BLaER1 (cell line): ENCODE data around the gene PTPRM.

Source experiments
- H3K27ac ChIP-seq: shearing (Covaris generic); formaldehyde crosslinking; 2 replicates; pipeline ENCODE4 v1.8.1; 2022
- H3K27me3 ChIP-seq: shearing (Covaris generic); formaldehyde crosslinking; 2 replicates; pipeline ENCODE4 v1.8.1; 2022
- H3K36me3 ChIP-seq: shearing (Covaris generic); formaldehyde crosslinking; 2 replicates; pipeline ENCODE4 v1.8.1; 2022
- H3K4me1 ChIP-seq: shearing (Covaris generic); formaldehyde crosslinking; 2 replicates; pipeline ENCODE4 v1.8.1; 2022
- H3K4me2 ChIP-seq: shearing (Covaris generic); formaldehyde crosslinking; 2 replicates; pipeline ENCODE4 v1.8.1; 2022
- H3K4me3 ChIP-seq: shearing (Covaris generic); formaldehyde crosslinking; 2 replicates; pipeline ENCODE4 v1.8.1; 2022
- H3K9ac ChIP-seq: shearing (Covaris generic); formaldehyde crosslinking; 2 replicates; pipeline ENCODE4 v1.8.1; 2022
- H3K9me3 ChIP-seq: shearing (Covaris generic); formaldehyde crosslinking; 2 replicates; pipeline ENCODE4 v1.8.1; 2022
- H4K20me1 ChIP-seq: shearing (Covaris generic); formaldehyde crosslinking; 2 replicates; pipeline ENCODE4 v1.8.1; 2022
- Cebpa-rat ChIP-seq: shearing (Covaris generic); IDR thresholded peaks from 2 replicates; pipeline ENCODE4 v1.8.1; 2022

Gene PTPRM

DNA sequence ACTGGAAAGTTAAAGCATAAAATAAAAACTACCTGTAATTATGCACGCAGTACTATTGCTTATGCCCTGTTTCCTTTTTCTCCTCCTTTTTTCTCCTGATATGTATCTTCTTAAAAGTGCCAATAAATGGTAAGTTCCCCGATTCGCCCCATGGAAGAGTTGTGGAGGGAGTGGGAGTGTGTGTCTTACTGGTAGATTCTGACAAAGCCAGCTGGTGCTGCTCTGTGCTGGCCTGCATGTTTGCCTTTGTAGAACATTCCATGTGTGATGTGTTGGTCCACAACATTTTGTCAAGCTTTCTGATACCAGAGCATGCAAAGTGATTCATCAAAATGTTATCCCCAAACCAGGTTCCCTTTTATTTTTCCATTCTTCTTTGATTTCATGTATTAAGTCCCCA is 685.3 kb downstream of the PTPRM start:
- Histone ChIP-seq H3K9ac (no peak overlapping the region), H4K20me1 (no peaks in the 10 kb centered on the region), H3K27ac (no peak overlapping the region), H3K9me3 (no peaks in the 10 kb centered on the region), H3K4me2 (no peak overlapping the region), H3K27me3 (no peaks in the 10 kb centered on the region), H3K36me3 (no peaks in the 10 kb centered on the region), H3K4me1 (no peaks in the 10 kb centered on the region), H3K4me3 (no peak overlapping the region)
- no peak for TF ChIP-seq Cebpa-rat

DNA sequence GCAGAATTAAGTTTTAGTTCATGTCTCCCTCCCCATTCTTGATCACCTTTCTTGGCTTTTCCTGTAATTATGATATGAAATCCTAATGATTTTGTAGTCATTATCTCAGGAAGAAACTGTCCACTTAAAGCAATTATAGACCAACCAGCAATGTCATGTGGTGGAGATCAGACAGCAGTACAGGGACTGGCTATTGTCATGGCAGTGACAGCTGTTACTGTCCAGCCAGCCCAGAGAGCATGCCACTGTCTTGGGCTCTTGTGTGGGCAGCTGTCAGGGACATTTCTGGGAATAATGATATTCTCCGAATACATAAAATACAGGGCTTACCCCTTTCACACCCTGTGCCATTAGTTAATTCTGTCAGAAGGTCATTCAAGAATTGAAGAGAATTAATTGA is 686.8 kb downstream of the PTPRM start:
- Histone ChIP-seq H3K9ac (no peak overlapping the region), H4K20me1 (no peaks in the 10 kb centered on the region), H3K27ac (no peak overlapping the region), H3K4me3 (no peak overlapping the region), H3K4me2 (no peak overlapping the region), H3K36me3 (no peaks in the 10 kb centered on the region), H3K4me1 (no peaks in the 10 kb centered on the region), H3K27me3 (no peaks in the 10 kb centered on the region), H3K9me3 (no peaks in the 10 kb centered on the region)
- no peak for TF ChIP-seq Cebpa-rat

DNA sequence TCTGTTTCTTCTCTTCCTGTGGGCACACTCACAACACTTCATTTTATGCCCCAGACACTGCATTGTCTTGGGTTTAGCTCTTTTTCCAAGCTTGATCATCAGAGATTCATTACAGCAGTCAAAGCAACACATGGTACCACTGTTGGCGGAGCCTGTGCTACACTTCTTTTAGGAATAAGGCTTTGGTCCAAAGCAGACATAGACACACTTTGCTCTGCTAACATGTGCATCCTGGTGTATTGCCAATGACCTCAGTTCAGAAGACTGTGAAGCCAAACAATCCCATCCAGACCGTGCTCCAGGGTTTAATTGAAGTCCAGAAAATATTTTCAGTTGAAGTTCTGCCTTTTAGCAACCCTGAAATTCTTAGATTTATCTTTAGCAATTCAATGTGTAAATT is 687.5 kb downstream of the PTPRM start:
- no peaks in the 10 kb centered on the region for H3K4me1 ChIP-seq
- H3K4me3 ChIP-seq, result no peak overlapping the region
- no peak overlapping the region for H3K4me2 ChIP-seq
- no peak overlapping the region for H3K27ac ChIP-seq
- H3K27me3 ChIP-seq, result no peaks in the 10 kb centered on the region
- no peak for TF ChIP-seq Cebpa-rat
- H3K9ac ChIP-seq, result no peak overlapping the region
- no peaks in the 10 kb centered on the region for H3K36me3 ChIP-seq
- no peaks in the 10 kb centered on the region for H4K20me1 ChIP-seq
- H3K9me3 ChIP-seq, result no peaks in the 10 kb centered on the region

DNA sequence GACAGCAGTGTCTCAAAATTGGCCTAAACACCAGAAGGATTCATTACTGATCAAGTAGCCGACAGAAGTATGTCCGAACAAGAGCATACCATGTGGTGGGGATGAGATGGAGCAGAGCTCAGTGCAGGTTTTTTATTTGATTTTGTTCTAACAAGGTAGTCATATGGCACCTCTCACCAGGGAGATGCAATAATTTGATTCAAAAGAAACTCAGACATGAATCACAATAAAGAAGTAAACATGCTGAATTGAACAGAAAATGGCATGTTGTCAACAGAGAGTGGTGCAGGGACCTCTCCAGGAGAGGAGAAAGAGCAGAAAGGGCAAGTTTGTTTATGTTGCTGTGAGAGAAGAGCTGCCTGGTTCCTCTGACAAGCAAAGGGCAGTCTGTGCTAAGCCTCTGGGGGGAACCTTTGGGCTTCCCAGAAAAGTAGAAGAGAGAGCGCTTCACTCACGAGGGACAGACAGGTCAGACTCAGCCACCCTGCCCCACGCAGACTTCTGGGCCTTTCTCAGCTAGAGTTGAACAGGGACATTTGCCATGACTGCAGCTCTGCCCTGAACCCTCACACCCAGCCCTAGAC is 690.8 kb downstream of the PTPRM start:
- H3K4me1 ChIP-seq, result no peaks in the 10 kb centered on the region
- H3K27ac ChIP-seq, result no peak overlapping the region
- no peak overlapping the region for H3K4me3 ChIP-seq
- H3K9me3 ChIP-seq, result no peaks in the 10 kb centered on the region
- no peaks in the 10 kb centered on the region for H3K27me3 ChIP-seq
- TF ChIP-seq Cebpa-rat, result no peak
- H3K9ac ChIP-seq, result no peak overlapping the region
- no peaks in the 10 kb centered on the region for H4K20me1 ChIP-seq
- H3K36me3 ChIP-seq, result no peaks in the 10 kb centered on the region
- no peak overlapping the region for H3K4me2 ChIP-seq

DNA sequence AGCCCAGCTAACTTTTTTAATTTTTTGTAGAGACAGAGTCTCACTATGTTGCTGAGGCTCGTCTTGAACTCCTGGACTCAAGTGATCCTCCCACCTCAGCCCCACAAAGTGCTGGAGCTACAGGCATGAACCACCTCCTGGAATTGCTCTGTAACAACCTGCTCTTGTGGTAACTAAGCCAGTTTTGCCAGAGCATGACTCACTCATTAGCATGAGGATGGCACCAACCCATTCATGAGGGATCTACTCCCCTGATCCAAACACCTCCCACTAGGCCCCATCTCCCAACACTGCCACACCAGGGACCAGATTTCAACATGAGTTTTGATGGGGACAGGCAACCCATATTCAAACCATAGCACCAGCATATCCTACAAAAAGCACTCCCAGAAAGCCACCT is 693.2 kb downstream of the PTPRM start:
- Histone ChIP-seq H3K4me3 (no peak overlapping the region), H4K20me1 (no peaks in the 10 kb centered on the region), H3K9ac (no peak overlapping the region), H3K27me3 (no peaks in the 10 kb centered on the region), H3K4me2 (no peak overlapping the region), H3K27ac (no peak overlapping the region), H3K36me3 (no peaks in the 10 kb centered on the region), H3K9me3 (no peaks in the 10 kb centered on the region), H3K4me1 (no peaks in the 10 kb centered on the region)
- no peak for TF ChIP-seq Cebpa-rat

DNA sequence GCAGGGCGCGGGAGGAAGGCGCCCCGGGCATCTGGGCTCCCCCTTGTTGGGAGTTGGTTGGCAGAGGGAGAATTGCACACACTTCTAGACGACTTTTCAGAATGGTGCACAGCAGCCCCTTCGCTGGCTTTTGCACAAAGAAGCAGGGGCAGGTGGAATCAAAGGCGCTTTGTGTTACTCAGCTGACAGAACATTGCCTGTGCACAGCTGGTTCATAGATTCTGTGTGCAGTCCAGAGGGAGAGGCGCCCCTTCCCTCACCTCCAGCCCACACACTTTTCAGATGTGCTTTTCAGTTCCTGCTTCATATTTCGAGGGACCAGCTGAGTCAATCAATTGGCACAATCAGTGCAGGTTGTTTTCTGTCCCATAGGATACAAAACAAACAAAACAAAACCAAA is 693.7 kb downstream of the PTPRM start:
- no peaks in the 10 kb centered on the region for H3K27me3 ChIP-seq
- no peaks in the 10 kb centered on the region for H3K9me3 ChIP-seq
- TF ChIP-seq Cebpa-rat, result no peak
- H3K27ac ChIP-seq, result no peak overlapping the region
- no peaks in the 10 kb centered on the region for H3K36me3 ChIP-seq
- no peaks in the 10 kb centered on the region for H3K4me1 ChIP-seq
- H3K4me3 ChIP-seq, result no peak overlapping the region
- no peak overlapping the region for H3K4me2 ChIP-seq
- no peak overlapping the region for H3K9ac ChIP-seq
- H4K20me1 ChIP-seq, result no peaks in the 10 kb centered on the region

DNA sequence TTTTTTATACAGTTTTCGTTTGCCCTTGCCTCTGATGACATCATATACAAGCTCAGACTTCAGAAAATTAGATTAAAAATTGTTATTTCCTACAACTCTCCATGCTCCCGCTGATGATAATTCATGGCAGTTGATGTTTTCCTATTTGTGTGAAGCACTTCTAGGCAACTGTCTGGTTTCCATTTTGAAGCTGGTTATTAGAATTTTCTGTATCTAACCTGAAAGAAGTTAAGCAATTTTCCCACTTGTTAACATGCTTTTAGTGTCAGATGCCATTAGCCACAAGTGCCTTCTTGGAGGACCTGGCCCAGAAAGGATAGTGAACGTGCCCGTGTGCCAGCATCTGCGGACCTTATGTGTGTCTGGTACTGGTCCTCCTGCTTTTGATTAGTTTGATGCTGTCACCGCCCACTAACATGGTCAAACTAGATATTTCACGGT is 694.6 kb downstream of the PTPRM start:
- no peaks in the 10 kb centered on the region for H3K36me3 ChIP-seq
- H4K20me1 ChIP-seq, result no peaks in the 10 kb centered on the region
- no peaks in the 10 kb centered on the region for H3K27me3 ChIP-seq
- H3K9me3 ChIP-seq, result no peaks in the 10 kb centered on the region
- no peak overlapping the region for H3K9ac ChIP-seq
- TF ChIP-seq Cebpa-rat, result no peak
- H3K4me1 ChIP-seq, result no peaks in the 10 kb centered on the region
- H3K4me2 ChIP-seq, result no peak overlapping the region
- no peak overlapping the region for H3K27ac ChIP-seq
- H3K4me3 ChIP-seq, result no peak overlapping the region

DNA sequence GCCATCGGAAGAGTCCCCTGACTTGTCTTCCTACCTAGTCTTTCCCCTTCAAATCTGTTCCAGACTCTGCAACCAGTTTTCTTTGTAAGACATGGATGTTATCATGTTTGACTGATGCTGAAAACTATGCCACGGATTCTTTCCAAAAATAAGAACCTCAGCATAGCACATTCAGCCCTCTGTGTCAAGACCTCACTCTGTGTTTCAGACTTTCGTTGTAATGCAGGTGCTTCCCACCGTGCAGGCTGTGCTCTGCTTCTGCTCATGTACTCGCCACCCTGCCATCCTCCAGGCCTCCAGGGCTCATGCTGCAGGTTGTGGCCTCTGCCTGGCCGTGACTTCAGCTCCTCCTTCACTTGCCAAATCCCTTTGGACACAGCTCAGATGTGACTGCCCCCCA is 695.1 kb downstream of the PTPRM start:
- Histone ChIP-seq H3K36me3 (no peaks in the 10 kb centered on the region), H3K27me3 (no peaks in the 10 kb centered on the region), H3K27ac (no peak overlapping the region), H3K4me1 (no peaks in the 10 kb centered on the region), H3K4me2 (no peak overlapping the region), H3K4me3 (no peak overlapping the region), H3K9ac (no peak overlapping the region), H4K20me1 (no peaks in the 10 kb centered on the region), H3K9me3 (no peaks in the 10 kb centered on the region)
- TF ChIP-seq Cebpa-rat, result no peak

DNA sequence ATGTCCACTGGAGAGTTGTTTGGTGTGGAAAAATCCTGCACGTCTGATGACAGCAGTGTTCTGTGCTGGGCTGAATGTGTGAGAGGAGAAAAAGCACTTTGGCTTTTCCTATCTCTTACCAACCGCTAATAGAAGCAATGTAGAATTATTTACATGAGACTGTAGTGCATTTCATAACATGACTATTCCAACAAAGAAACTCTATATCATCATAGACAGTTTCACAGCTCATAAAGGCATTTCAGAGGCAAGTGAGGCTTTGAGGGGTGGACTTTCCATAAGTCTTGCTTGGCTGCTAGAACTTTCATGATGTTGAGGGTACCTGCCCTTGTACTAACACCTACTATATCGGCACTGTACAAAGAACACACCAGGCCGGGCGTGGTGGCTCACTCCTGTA is 697.0 kb downstream of the PTPRM start:
- Histone ChIP-seq H3K4me1 (no peaks in the 10 kb centered on the region), H4K20me1 (no peaks in the 10 kb centered on the region), H3K9ac (no peak overlapping the region), H3K4me2 (no peak overlapping the region), H3K27me3 (no peaks in the 10 kb centered on the region), H3K36me3 (no peaks in the 10 kb centered on the region), H3K9me3 (no peaks in the 10 kb centered on the region), H3K4me3 (no peak overlapping the region), H3K27ac (no peak overlapping the region)
- TF ChIP-seq Cebpa-rat, result no peak

DNA sequence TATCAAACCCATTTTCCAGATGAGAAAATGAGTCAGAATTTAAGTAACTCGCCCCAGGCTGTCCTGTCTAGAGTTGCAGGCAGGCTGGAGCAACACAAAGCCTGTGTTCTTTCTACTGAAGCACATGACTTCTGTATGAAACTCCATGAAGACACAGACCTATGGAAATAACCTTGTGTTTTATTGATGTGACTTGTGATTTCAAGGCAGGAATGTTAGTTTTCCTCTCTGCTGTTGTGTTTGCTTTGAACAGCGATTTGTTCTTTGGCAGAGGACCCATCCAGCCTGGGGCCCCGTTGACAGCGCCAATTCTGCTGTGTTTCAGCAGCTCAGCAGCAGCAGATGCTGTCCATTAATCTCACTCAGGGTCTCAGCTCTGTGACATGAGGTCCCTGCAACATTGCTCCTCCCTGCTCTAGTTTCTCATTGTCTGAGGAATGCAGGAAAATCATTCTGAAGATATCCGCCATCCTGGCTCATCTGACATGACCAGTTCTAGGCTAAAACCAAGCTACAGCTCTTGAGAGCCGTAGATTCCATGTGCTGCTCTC is 697.8 kb downstream of the PTPRM start:
- Histone ChIP-seq H3K9me3 (no peaks in the 10 kb centered on the region), H3K9ac (no peak overlapping the region)

DNA sequence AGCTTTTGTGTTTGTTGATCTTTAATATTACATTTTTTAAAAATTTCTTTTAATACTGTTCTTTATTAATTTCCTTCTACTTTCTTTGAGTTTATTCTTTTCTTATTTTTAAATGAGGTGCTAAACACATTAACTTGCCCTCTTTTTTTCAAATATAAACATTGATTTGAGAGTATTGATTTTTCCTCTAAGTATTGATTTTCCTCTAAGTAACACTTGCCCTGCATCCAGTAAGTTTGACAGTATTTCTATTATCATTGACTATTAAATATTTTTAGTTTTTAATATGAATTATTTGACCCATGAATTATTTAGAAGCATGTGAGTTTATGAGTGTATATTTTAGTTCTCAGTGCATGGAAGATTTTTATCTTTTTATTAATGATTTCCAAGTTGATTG is 705.1 kb downstream of the PTPRM start:
- H3K27ac ChIP-seq, result no peak overlapping the region
- no peaks in the 10 kb centered on the region for H4K20me1 ChIP-seq
- no peaks in the 10 kb centered on the region for H3K27me3 ChIP-seq
- no peaks in the 10 kb centered on the region for H3K36me3 ChIP-seq
- H3K4me2 ChIP-seq, result no peak overlapping the region
- no peak overlapping the region for H3K9ac ChIP-seq
- no peaks in the 10 kb centered on the region for H3K4me1 ChIP-seq
- H3K4me3 ChIP-seq, result no peak overlapping the region
- no peak for TF ChIP-seq Cebpa-rat
- no peaks in the 10 kb centered on the region for H3K9me3 ChIP-seq

More for the DNA sequence above, 697.8 kb downstream of the PTPRM start:
- no peaks in the 10 kb centered on the region for H4K20me1 ChIP-seq
- no peak overlapping the region for H3K4me3 ChIP-seq
- no peak for TF ChIP-seq Cebpa-rat
- no peaks in the 10 kb centered on the region for H3K36me3 ChIP-seq
- no peak overlapping the region for H3K27ac ChIP-seq
- H3K27me3 ChIP-seq, result no peaks in the 10 kb centered on the region
- no peak overlapping the region for H3K4me2 ChIP-seq
- no peaks in the 10 kb centered on the region for H3K4me1 ChIP-seq
